ENCODE results near the gene EEIG2.

The EEIG2 gene

GRCh38 chr1:108551137-108551862, 8.6 kb upstream of the EEIG2 start:
- peak in 1 of 5 experiments; percentile 77 for DNase-seq

- DNase-seq, result no peak
Observed at GRCh38 chr1:108553905-108554304, 6.0 kb upstream of the EEIG2 start.

- no peak for DNase-seq
Observed at GRCh38 chr1:108554682-108555427, 5.0 kb upstream of the EEIG2 start.

GRCh38 chr1:108556066-108556465, 3.8 kb upstream of the EEIG2 start:
- DNase-seq, result peak in 1 of 5 experiments; percentile 31

- no peak for DNase-seq
Observed at GRCh38 chr1:108556499-108556898, 3.4 kb upstream of the EEIG2 start.

- DNase-seq, result no peak
Observed at GRCh38 chr1:108557296-108557695, 2.6 kb upstream of the EEIG2 start.

- DNase-seq, result peak in 2 of 5 experiments; percentile 11 to 49
Observed at GRCh38 chr1:108560189-108560873, 431 bp downstream of the EEIG2 start.

GRCh38 chr1:108560874-108561459, 1.1 kb downstream of the EEIG2 start:
- peak in 4 of 5 experiments; percentile 14 to 88 (median 28) for DNase-seq

- DNase-seq, result peak; percentile 56 to 92 (median 74)
Observed at GRCh38 chr1:108561689-108562326, 1.9 kb downstream of the EEIG2 start.

GRCh38 chr1:108563808-108564207, 3.9 kb downstream of the EEIG2 start:
- DNase-seq, result peak in 1 of 5 experiments; percentile 67

GRCh38 chr1:108565081-108565480, 5.2 kb downstream of the EEIG2 start:
- no peak for DNase-seq

GRCh38 chr1:108565512-108565911, 5.6 kb downstream of the EEIG2 start:
- DNase-seq, result no peak

GRCh38 chr1:108568589-108568988, 8.7 kb downstream of the EEIG2 start:
- DNase-seq, result no peak

- no peak for DNase-seq
Observed at GRCh38 chr1:108569097-108569728, 9.3 kb downstream of the EEIG2 start.

GRCh38 chr1:108570128-108570527, 10.2 kb downstream of the EEIG2 start:
- DNase-seq, result peak in 1 of 5 experiments; percentile 80

- DNase-seq, result no peak
Observed at GRCh38 chr1:108570998-108571401, 11.1 kb downstream of the EEIG2 start.

GRCh38 chr1:108572182-108572581, 12.3 kb downstream of the EEIG2 start:
- DNase-seq, result no peak

GRCh38 chr1:108573183-108573582, 13.3 kb downstream of the EEIG2 start:
- DNase-seq, result no peak

- no peak for DNase-seq
Observed at GRCh38 chr1:108574008-108574407, 14.1 kb downstream of the EEIG2 start.

GRCh38 chr1:108575375-108575774, 15.5 kb downstream of the EEIG2 start:
- DNase-seq, result no peak

- DNase-seq, result no peak
Observed at GRCh38 chr1:108583757-108584427, 24.0 kb downstream of the EEIG2 start.

Measured in T-helper 2 cell (primary cell).